Measurements from ENCODE around the gene STOML3.

- TF ChIP-seq, protein P1, sequence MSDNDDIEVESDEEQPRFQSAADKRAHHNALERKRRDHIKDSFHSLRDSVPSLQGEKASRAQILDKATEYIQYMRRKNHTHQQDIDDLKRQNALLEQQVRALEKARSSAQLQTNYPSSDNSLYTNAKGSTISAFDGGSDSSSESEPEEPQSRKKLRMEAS (CRISPR knock-in tag; IDR thresholded peaks at IDR 0.05), result no peak
- TF ChIP-seq, protein P2, sequence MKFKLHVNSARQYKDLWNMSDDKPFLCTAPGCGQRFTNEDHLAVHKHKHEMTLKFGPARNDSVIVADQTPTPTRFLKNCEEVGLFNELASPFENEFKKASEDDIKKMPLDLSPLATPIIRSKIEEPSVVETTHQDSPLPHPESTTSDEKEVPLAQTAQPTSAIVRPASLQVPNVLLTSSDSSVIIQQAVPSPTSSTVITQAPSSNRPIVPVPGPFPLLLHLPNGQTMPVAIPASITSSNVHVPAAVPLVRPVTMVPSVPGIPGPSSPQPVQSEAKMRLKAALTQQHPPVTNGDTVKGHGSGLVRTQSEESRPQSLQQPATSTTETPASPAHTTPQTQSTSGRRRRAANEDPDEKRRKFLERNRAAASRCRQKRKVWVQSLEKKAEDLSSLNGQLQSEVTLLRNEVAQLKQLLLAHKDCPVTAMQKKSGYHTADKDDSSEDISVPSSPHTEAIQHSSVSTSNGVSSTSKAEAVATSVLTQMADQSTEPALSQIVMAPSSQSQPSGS (CRISPR knock-in tag; IDR thresholded peaks at IDR 0.05; ENCODE audit: borderline replicate concordance, low read depth), result no peak
- TF ChIP-seq SP1 (CRISPR knock-in tag; conservative IDR thresholded peaks at IDR 0.05), result no peak
- TF ChIP-seq, protein P3, sequence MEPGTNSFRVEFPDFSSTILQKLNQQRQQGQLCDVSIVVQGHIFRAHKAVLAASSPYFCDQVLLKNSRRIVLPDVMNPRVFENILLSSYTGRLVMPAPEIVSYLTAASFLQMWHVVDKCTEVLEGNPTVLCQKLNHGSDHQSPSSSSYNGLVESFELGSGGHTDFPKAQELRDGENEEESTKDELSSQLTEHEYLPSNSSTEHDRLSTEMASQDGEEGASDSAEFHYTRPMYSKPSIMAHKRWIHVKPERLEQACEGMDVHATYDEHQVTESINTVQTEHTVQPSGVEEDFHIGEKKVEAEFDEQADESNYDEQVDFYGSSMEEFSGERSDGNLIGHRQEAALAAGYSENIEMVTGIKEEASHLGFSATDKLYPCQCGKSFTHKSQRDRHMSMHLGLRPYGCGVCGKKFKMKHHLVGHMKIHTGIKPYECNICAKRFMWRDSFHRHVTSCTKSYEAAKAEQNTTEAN (CRISPR knock-in tag; IDR thresholded peaks at IDR 0.05), result no peak
- TF ChIP-seq USF1 (CRISPR knock-in tag; IDR thresholded peaks at IDR 0.05), result no peak
- TF ChIP-seq CTCF (IDR thresholded peaks at IDR 0.05), result no peak
- TF ChIP-seq, protein P4, sequence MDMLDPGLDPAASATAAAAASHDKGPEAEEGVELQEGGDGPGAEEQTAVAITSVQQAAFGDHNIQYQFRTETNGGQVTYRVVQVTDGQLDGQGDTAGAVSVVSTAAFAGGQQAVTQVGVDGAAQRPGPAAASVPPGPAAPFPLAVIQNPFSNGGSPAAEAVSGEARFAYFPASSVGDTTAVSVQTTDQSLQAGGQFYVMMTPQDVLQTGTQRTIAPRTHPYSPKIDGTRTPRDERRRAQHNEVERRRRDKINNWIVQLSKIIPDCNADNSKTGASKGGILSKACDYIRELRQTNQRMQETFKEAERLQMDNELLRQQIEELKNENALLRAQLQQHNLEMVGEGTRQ (CRISPR knock-in tag; IDR thresholded peaks at IDR 0.05), result no peak
- no peak for TF ChIP-seq AFF4 (CRISPR knock-in tag; IDR thresholded peaks at IDR 0.05; ENCODE audit: borderline replicate concordance)
- TF ChIP-seq, protein P5, sequence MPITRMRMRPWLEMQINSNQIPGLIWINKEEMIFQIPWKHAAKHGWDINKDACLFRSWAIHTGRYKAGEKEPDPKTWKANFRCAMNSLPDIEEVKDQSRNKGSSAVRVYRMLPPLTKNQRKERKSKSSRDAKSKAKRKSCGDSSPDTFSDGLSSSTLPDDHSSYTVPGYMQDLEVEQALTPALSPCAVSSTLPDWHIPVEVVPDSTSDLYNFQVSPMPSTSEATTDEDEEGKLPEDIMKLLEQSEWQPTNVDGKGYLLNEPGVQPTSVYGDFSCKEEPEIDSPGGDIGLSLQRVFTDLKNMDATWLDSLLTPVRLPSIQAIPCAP (CRISPR knock-in tag; IDR thresholded peaks at IDR 0.05), result no peak
- TF ChIP-seq, protein P6, sequence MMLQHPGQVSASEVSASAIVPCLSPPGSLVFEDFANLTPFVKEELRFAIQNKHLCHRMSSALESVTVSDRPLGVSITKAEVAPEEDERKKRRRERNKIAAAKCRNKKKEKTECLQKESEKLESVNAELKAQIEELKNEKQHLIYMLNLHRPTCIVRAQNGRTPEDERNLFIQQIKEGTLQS (CRISPR knock-in tag; conservative IDR thresholded peaks at IDR 0.05), result no peak
- TF ChIP-seq HMGXB4 (CRISPR knock-in tag; IDR thresholded peaks at IDR 0.05), result no peak
- no peak for TF ChIP-seq KAT7 (CRISPR knock-in tag; IDR thresholded peaks at IDR 0.05; ENCODE audit: borderline replicate concordance)
Observed at GRCh38 chr13:39023761-39024160, 33.1 kb upstream of the STOML3 start.
